Muscle layer of colon (tissue), 2 donors: Measurements from ENCODE around the gene DARS1.

Experiments used
- H3K27ac ChIP-seq: one replicate; pipeline ENCODE4 v1.7.0; 2013; ENCODE audit warnings: low read depth, mild to moderate bottlenecking, low read length, moderate library complexity
- H3K27me3 ChIP-seq, 2 donors: one replicate each; pipeline ENCODE4 v1.7.0; 2013; ENCODE audit warnings: low read length in 2 of 2, mild to moderate bottlenecking in 2 of 2; ENCODE audit not compliant: insufficient read depth in 2 of 2, control insufficient read depth in 1 of 2
- H3K36me3 ChIP-seq: one replicate; pipeline ENCODE4 v1.7.0; 2013; ENCODE audit warnings: mild to moderate bottlenecking, low read length; ENCODE audit not compliant: insufficient read depth
- H3K4me1 ChIP-seq: one replicate; pipeline ENCODE4 v1.7.0; 2013; ENCODE audit warnings: mild to moderate bottlenecking, low read length; ENCODE audit not compliant: insufficient read depth
- H3K4me3 ChIP-seq, 2 donors: one replicate each; pipeline ENCODE4 v1.7.0; 2013; ENCODE audit warnings: low read length in 2 of 2, low read depth in 1 of 2, mild to moderate bottlenecking in 1 of 2, moderate library complexity in 1 of 2
- H3K9ac ChIP-seq: one replicate; pipeline ENCODE4 v1.7.0; 2013; ENCODE audit warnings: low read length
- H3K9me3 ChIP-seq: one replicate; pipeline ENCODE4 v1.7.0; 2013; ENCODE audit warnings: mild to moderate bottlenecking, low read length
- donor health status: abdominal sarcoma.
- donor health status: Adenocarcinoma of cecum.

Gene DARS1

DNA sequence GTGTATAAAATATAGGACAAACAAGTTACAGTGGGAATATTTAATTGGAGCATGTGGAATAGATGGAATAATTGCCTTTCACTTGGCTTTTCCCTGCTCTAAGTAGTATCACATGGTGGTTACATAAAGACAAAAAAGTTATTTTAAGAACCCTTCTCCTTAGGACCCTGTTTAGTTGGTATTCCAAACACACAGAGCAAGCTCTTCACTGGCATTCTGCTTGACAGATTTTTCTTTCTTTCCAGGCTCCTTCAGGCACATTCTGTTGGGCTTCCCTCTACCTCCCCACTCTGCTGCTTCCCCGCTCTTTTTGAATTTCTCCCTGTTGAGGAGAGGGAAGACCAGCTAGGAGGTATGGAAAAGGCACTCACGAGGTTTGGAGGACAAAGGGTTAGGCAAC, 29.0 kb upstream of the DARS1 start:
- Histone ChIP-seq H3K4me1 (peaks cover 12% of the 10 kb centered on the region), H3K27me3 (no peaks in the 10 kb centered on the region), H3K9me3 (no peaks in the 10 kb centered on the region), H3K4me3 (no peak overlapping the region), H3K27ac (no peak overlapping the region), H3K36me3 (no peaks in the 10 kb centered on the region), H3K9ac (no peak overlapping the region)

DNA sequence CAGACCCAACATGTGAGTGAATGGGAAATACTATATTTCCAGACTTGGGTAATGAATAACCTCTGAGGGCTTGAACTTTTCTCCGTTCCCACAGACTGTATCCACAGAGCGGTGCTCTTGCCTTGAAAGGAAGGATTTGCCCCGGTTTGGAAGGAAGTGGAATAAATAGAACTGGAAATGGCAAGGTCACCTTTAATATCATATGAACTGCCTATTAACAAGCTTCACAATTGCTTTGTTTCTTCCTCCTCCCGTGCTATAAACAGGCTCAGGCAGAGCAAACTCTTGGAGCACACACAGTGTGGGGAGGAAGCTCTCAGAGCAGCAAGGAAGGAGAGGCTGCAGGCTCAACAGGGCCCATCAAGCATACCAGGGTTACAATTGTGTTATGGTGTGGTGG, 28.5 kb upstream of the DARS1 start:
- peaks cover 12% of the 10 kb centered on the region for H3K4me1 ChIP-seq
- no peaks in the 10 kb centered on the region for H3K9me3 ChIP-seq
- no peak overlapping the region for H3K9ac ChIP-seq
- no peak overlapping the region for H3K27ac ChIP-seq
- no peaks in the 10 kb centered on the region for H3K27me3 ChIP-seq
- H3K36me3 ChIP-seq, result no peaks in the 10 kb centered on the region
- H3K4me3 ChIP-seq, result no peak overlapping the region

DNA sequence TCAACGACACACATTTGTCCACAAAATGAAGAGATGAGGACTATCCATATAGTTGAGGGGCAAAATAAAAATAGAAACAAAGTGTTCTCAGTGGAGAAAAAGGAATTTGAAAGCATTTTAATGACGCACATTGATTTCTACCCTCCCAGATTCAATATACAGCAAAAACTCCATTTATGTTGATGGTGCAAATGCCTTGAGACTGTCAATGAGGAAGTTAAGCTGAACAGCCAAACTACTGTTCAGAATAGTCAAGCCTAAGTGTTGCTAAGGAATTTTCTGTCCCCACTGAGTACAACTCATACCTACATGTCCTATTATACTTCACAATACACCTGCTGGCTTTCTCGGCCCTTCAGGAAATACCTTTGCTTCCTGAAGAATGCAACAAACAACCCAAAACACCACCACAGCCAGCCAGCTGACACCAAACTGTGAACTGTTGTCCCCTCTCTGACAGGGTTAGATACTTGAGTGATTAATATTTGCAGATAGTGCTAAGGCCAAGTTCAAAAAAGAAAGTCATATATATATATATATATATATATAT, 27.8 kb upstream of the DARS1 start:
- no peaks in the 10 kb centered on the region for H3K9me3 ChIP-seq
- H3K36me3 ChIP-seq, result no peaks in the 10 kb centered on the region
- H3K4me1 ChIP-seq, result peaks cover 12% of the 10 kb centered on the region
- H3K27ac ChIP-seq, result no peak overlapping the region
- H3K27me3 ChIP-seq, result no peaks in the 10 kb centered on the region
- H3K4me3 ChIP-seq, result no peak overlapping the region
- H3K9ac ChIP-seq, result no peak overlapping the region

DNA sequence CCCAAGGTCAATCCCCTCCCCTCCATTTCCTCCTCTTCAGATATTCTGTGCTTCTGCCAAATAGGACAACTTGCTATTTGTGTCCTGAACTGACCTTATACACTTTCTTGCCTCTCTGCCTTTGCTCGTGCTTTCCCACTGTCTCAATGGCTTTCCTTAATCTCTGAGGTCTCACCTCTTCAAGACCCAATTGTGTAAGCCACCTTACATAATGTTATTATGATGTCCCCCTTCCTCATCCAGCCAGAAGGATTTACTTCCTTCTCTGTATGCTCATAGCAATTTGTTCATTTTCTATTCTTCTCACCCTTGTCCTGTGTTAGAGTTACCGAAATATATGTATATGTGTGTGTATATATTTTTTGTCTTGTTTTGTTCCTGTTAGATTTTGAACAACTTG, 26.9 kb upstream of the DARS1 start:
- Histone ChIP-seq H3K36me3 (no peaks in the 10 kb centered on the region), H3K4me3 (no peak overlapping the region), H3K27ac (no peak overlapping the region), H3K9me3 (no peaks in the 10 kb centered on the region), H3K9ac (no peak overlapping the region), H3K27me3 (no peaks in the 10 kb centered on the region), H3K4me1 (peaks cover 12% of the 10 kb centered on the region)

DNA sequence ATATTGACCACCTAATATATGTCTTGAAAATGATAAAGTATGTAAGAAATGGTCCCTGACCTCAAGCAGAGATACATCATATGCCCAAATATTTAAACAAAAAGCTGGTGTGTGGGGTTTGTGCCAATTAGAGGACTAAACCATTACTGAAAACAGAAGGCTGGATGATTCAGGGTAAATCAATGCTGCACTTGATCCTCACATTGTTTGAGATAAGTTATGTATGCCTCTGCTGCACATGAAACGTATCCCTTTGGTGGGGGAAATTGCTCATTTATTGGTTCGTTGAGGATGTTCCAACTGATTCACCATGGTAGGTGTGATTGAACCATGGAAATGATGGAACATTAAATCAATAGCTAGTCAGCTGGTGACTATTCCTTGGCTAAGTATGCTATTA, 24.7 kb upstream of the DARS1 start:
- Histone ChIP-seq H3K4me3 (no peak overlapping the region), H3K9me3 (no peaks in the 10 kb centered on the region), H3K36me3 (no peaks in the 10 kb centered on the region), H3K4me1 (peaks cover 16% of the 10 kb centered on the region), H3K9ac (no peak overlapping the region), H3K27me3 (no peaks in the 10 kb centered on the region), H3K27ac (no peak overlapping the region)

DNA sequence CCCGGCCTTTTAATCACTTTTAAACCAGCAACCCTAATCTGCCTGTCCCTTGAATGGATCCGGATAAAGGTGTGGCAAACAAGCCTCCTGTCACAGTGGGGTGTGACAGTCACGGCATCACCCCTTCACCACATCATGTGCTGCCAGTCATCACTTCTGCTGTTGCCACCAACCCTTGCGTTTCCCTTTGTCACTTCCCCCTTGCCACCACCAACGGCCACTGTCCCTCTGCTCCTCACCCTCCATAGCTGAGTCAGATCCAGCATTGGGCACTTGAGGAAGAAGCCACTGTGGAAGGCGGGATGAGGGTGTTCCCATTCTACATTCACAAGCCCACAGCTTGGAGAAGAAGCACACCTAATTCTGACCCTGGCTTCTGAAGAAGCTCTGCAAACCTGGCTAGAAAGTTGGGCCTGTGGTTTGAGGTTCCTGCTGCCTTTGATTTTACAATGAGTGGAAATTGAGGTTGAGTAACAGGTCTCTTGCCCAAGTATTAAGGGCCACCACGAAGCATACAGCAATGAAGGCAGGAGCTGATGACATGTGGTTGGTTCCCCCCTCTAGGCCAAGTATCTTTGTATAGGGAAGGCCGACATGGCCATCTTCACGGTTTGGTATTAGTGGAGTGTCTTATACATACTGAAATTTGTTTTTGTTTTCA, 22.9 kb upstream of the DARS1 start:
- H3K9me3 ChIP-seq, result no peaks in the 10 kb centered on the region
- peaks cover 4% of the 10 kb centered on the region for H3K4me1 ChIP-seq
- no peaks in the 10 kb centered on the region for H3K27me3 ChIP-seq
- no peak overlapping the region for H3K27ac ChIP-seq
- no peak overlapping the region for H3K4me3 ChIP-seq
- H3K36me3 ChIP-seq, result no peaks in the 10 kb centered on the region
- no peak overlapping the region for H3K9ac ChIP-seq

DNA sequence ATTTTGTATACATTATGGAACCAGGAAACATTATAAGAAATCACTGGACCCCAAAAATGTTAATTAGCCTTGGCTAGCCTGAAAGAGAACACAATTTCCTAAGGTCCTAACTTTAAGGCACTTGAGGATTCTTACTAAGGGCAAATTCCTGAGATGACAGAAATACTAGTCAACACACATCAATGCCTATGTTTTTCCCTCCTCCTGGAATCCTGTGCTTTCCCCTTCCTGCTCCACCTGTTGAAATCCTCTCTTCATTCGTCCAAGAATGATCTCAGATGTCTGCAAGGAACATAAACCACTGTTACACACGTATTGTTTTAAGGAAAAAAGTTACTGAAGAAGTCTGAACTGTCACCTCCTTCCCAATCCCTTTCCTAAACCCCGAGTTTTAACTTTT, 21.2 kb upstream of the DARS1 start:
- no peaks in the 10 kb centered on the region for H3K36me3 ChIP-seq
- no peaks in the 10 kb centered on the region for H3K27me3 ChIP-seq
- no peak overlapping the region for H3K9ac ChIP-seq
- H3K27ac ChIP-seq, result no peak overlapping the region
- H3K4me3 ChIP-seq, result no peak overlapping the region
- no peaks in the 10 kb centered on the region for H3K9me3 ChIP-seq
- peaks cover 4% of the 10 kb centered on the region for H3K4me1 ChIP-seq

DNA sequence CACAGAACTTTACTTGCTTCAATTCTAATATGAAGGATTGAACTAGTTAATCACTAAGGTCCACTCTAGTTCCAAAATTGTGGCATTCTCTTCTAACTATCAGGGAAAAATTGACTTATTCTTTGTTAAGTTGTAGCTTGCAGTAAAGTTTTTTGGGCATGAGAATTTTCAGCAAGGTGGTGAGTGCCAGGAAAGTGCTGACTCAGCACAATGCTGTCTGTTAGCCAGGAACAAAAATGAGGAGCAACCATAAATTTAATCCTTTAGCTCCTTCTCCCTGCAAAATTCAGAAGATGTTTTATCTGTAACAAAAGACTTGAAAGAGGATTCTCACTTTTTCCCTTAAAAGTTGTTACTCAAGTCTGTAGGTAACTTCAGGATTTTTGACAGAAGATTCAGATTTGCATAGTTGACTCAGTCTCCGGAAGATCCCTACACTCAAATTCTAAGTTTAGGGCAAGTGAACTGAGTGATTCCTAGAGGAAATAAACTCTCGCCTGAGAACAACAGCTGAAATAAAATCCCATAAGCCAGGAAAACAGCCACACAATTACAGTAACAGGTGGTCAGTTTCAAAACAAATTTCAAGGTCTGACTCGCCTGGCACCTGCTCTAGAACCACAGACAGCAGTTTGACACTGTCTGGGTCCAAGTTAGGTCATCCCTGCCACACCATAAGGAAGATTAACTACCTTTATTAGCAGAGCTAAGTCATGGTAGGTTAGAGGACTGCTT, 20.2 kb upstream of the DARS1 start:
- H3K27ac ChIP-seq, result no peak overlapping the region
- H3K36me3 ChIP-seq, result no peaks in the 10 kb centered on the region
- no peaks in the 10 kb centered on the region for H3K27me3 ChIP-seq
- H3K9ac ChIP-seq, result no peak overlapping the region
- no peaks in the 10 kb centered on the region for H3K9me3 ChIP-seq
- H3K4me3 ChIP-seq, result no peak overlapping the region
- H3K4me1 ChIP-seq, result peaks cover 5% of the 10 kb centered on the region

DNA sequence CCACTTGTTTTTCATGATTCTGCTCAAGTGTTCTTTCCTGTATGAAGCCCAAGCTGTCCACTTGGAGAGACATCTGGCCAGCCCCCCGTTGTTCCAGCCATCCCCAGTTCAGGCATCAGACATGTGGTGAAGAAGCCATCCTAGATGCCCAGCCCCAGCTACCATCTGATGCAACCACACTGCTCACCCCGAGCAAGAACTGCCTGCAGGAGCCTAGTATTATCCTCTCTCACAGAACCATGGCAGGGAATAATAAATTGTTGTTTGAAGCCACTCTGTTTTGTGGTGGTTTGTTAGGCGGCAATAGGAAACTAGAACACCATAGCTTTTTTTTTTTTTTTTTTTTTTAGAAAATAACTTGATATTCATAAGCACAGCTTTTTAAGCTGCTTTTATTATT, 19.5 kb upstream of the DARS1 start:
- H3K4me1 ChIP-seq, result peaks cover 12% of the 10 kb centered on the region
- no peaks in the 10 kb centered on the region for H3K27me3 ChIP-seq
- no peaks in the 10 kb centered on the region for H3K9me3 ChIP-seq
- H3K9ac ChIP-seq, result no peak overlapping the region
- no peak overlapping the region for H3K4me3 ChIP-seq
- no peak overlapping the region for H3K27ac ChIP-seq
- no peaks in the 10 kb centered on the region for H3K36me3 ChIP-seq

DNA sequence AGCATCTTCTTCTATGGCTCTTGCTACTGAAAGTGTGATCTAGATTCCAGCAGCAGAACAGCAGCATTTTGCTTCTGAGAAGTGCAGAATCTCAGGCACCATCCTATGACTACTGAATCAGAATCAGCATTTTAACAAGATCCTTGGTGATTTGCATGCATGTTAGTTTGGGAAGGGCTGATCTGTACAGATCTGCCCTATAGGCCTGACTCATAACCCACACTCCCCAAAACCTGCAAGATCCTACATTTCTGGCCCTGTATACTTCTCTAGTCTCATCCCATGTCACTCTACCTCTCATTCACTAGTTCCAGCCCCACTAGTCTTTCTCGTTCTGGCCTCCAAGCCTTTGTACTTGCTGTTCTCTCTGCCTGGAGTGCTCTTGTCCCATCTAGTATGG, 15.7 kb upstream of the DARS1 start:
- H3K9me3 ChIP-seq, result no peaks in the 10 kb centered on the region
- H3K4me3 ChIP-seq, result no peak overlapping the region
- no peaks in the 10 kb centered on the region for H3K36me3 ChIP-seq
- peaks cover 16% of the 10 kb centered on the region for H3K4me1 ChIP-seq
- H3K9ac ChIP-seq, result no peak overlapping the region
- no peak overlapping the region for H3K27ac ChIP-seq
- no peaks in the 10 kb centered on the region for H3K27me3 ChIP-seq

DNA sequence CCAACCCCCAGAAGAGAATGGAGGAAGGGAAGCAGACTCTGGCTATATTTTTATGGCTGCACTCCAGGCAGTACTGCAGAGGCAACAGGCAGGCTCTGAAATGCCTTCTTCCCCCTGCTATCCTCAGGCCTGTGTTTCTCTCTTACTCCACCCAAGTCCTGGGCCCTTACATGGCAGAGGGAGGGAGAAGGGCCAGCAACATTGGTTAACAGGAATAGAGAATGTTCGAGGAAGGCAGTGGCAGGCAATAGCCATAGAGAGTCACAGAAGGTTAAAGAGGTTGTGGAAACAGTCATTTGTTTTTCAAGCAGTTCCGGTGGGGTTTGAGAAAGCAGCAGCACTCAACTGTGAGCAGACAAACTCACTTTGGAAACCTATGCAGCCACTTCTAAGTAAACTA, 15.1 kb upstream of the DARS1 start:
- Histone ChIP-seq H3K4me3 (no peak overlapping the region), H3K9ac (no peak overlapping the region), H3K36me3 (no peaks in the 10 kb centered on the region), H3K27ac (peak overlapping the region; percentile 62), H3K4me1 (peaks cover 13% of the 10 kb centered on the region), H3K27me3 (no peaks in the 10 kb centered on the region), H3K9me3 (no peaks in the 10 kb centered on the region)

DNA sequence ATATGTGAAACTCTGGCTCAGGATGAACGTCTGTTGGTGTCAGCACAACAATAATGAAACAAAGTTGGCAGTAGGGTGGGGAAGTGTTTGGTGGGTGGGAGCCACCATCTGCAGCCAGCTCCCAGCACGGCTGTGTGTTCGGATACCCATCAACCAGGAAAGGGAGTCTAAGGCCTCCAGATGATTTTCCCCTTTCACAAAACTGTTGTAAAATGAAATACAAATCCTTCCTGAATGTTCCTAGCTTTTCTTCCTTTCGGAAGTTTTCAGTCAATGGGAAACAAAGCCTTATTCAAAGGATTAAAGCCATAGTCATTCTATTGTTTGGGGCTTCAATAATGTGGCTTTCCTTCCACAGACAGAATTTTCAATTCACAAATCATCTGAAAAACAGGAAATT, 14.5 kb upstream of the DARS1 start:
- peak overlapping the region; percentile 62 for H3K27ac ChIP-seq
- no peak overlapping the region for H3K9ac ChIP-seq
- H3K27me3 ChIP-seq, result no peaks in the 10 kb centered on the region

More for the DNA sequence above, 14.5 kb upstream of the DARS1 start:
- Histone ChIP-seq H3K4me3 (no peak overlapping the region), H3K4me1 (peaks cover 11% of the 10 kb centered on the region), H3K9me3 (no peaks in the 10 kb centered on the region), H3K36me3 (no peaks in the 10 kb centered on the region)
